ENCODE data around the gene BAG3. TPM values are rescaled to one million over a fixed set of nuclear protein-coding genes. Genes with fewer than 3 reads are reported as not detected.

Gene BAG3
- total RNA-seq, 4 donors from 2014 or later: 337 to 626 (median 393) TPM

GRCh38 chr10:119668461-119668860 is 17.3 kb downstream of the BAG3 start:
- intact Hi-C loops (cut with DNase I; ENCODE audit: low total_unique reads) (loop anchor here (1.0 kb wide), 1 partner anchor 12 kb away; no protein-coding TSS in a partner anchor), in situ Hi-C loops (cut with MboI; ENCODE audit: low sequenced_read_pairs in 4 of 4) (no loop called here)
- Histone ChIP-seq H3K4me3 (peak overlapping the region; percentile 27 to 44 (median 37)), H3K4me1 (peaks cover 88 to 90% of the 10 kb centered on the region in 2 donors), H3K27ac (peak overlapping the region; percentile 91 to 99 (median 97)), H3K27me3 (no peaks in the 10 kb centered on the region), H3K36me3 (peaks cover 0 to 38% of the 10 kb centered on the region in 2 donors), H3K9me3 (no peaks in the 10 kb centered on the region)
- peak; percentile 52 to 68 for TF ChIP-seq POLR2A (IDR thresholded peaks at IDR 0.05)
- TF ChIP-seq CTCF (IDR thresholded peaks at IDR 0.05 in 4 of 5, conservative IDR thresholded peaks at IDR 0.05 in 1 of 5): no peak
- DNase-seq: peak; percentile 79 to 91
- ATAC-seq: peak; percentile 63 to 71

DNA sequence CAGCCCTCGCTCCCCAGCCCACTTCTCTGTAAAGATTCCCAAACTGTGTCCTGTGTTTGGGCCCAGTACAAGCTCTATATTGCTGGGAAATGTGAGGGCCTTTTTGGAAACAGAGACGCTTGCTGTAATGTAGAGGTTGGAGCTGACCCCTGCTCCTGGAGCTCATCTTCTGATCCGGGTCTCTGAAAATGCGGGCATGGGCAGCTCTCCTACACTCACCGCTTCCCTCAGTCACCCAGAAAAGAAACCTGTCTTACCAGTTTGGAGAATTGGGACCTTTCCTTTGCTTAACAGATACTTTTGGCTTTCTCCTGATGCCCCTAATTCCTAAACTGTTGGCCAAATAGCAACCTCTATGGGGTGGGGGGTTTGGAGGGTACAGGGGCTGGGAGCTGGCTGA is 18.2 kb downstream of the BAG3 start:
- peaks cover 0 to 47% of the 10 kb centered on the region in 2 donors for H3K36me3 ChIP-seq
- peak overlapping the region in 3 of 4 donors; percentile 27 to 44 (median 42) for H3K4me3 ChIP-seq

GRCh38 chr10:119669975-119670640 is 18.9 kb downstream of the BAG3 start:
- intact Hi-C loops (cut with DNase I; ENCODE audit: low total_unique reads): no loop called here
- Histone ChIP-seq H3K27ac (peak overlapping the region; percentile 91 to 99 (median 97)), H3K9me3 (no peaks in the 10 kb centered on the region), H3K4me1 (peaks cover 75 to 90% of the 10 kb centered on the region in 2 donors), H3K36me3 (peaks cover 0 to 53% of the 10 kb centered on the region in 2 donors), H3K27me3 (no peaks in the 10 kb centered on the region), H3K4me3 (peak overlapping the region in 3 of 4 donors; percentile 27 to 44 (median 42))
- in situ Hi-C loops (cut with MboI; ENCODE audit: low sequenced_read_pairs in 4 of 4): no loop called here
- DNase-seq (peak; percentile 78 to 94), ATAC-seq (peak in 1 of 2 donors; percentile 16)
- TF ChIP-seq POLR2A (IDR thresholded peaks at IDR 0.05) (peak; percentile 64 to 80), CTCF (IDR thresholded peaks at IDR 0.05 in 4 of 5, conservative IDR thresholded peaks at IDR 0.05 in 1 of 5) (no peak)

More for the DNA sequence above, 18.2 kb downstream of the BAG3 start:
- Histone ChIP-seq H3K27ac (peak overlapping the region; percentile 91 to 99 (median 97)), H3K27me3 (no peaks in the 10 kb centered on the region), H3K9me3 (no peaks in the 10 kb centered on the region), H3K4me1 (peaks cover 79 to 89% of the 10 kb centered on the region in 2 donors)
- DNase-seq (no peak), ATAC-seq (no peak)
- TF ChIP-seq POLR2A (IDR thresholded peaks at IDR 0.05): no peak
- TF ChIP-seq CTCF (IDR thresholded peaks at IDR 0.05 in 4 of 5, conservative IDR thresholded peaks at IDR 0.05 in 1 of 5): no peak
- in situ Hi-C loops (cut with MboI; ENCODE audit: low sequenced_read_pairs in 4 of 4): no loop called here
- intact Hi-C loops (cut with DNase I; ENCODE audit: low total_unique reads): no loop called here

- peaks cover 72 to 88% of the 10 kb centered on the region in 2 donors for H3K4me1 ChIP-seq
- in situ Hi-C loops (cut with MboI; ENCODE audit: low sequenced_read_pairs in 4 of 4) (no loop called here), intact Hi-C loops (cut with DNase I; ENCODE audit: low total_unique reads) (no loop called here)
- peak; percentile 59 to 79 for DNase-seq
- peak in 1 of 2 donors; percentile 16 for ATAC-seq
- TF ChIP-seq CTCF (IDR thresholded peaks at IDR 0.05 in 4 of 5, conservative IDR thresholded peaks at IDR 0.05 in 1 of 5) (no peak), POLR2A (IDR thresholded peaks at IDR 0.05) (no peak)
- H3K9me3 ChIP-seq: no peaks in the 10 kb centered on the region
- peak overlapping the region; percentile 91 to 99 (median 97) for H3K27ac ChIP-seq
- no peak overlapping the region for H3K4me3 ChIP-seq
- H3K27me3 ChIP-seq: no peaks in the 10 kb centered on the region
- peaks cover 0 to 56% of the 10 kb centered on the region in 2 donors for H3K36me3 ChIP-seq
These were observed 19.5 kb downstream of the BAG3 start for GRCh38 chr10:119670717-119671116.
